NCI-H748 (cell line): Measurements from ENCODE around the gene ARHGAP20.

Source experiments
- DNase-seq: peaks from one replicate; lab custom pipeline; 2025; ENCODE audit not compliant: unreplicated experiment; lab: John Stamatoyannopoulos, UW

The ARHGAP20 gene

DNA sequence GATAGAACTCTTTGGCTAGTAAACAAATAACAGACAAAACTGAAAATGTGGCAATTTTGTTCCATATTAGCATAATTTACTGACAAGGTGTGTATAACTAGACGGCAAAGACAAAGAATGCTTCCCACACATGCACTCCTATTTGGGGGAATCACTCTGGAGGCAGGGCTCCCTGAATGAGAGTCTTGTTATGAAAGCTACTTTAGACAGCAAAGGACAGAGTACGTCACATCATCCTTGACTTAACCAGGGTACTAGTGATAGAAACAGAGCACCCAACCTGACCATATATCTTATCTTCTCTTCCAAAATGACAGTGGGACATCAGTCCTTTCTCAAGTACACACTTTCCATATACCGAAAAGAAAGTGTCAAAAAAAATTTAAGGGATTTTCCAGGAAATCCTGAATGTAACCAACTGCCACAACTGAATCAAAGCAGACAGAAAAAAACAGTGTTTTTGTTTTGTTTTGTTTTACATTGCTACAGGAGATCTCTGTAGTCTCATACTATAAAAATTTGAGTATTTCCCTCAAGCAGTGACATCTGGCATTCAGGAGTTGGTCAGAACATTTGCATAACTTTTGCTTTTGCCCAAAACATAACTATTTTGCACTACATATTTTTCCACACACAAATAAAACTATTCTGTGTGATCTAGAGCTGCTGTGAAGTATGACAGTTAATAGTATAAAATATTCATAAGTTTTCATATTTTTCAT, 98.9 kb downstream of the ARHGAP20 start:
- no peak for DNase-seq

GRCh38 chr11:110606415-110606814, 105.8 kb downstream of the ARHGAP20 start:
- DNase-seq: no peak

- no peak for DNase-seq
Measured at GRCh38 chr11:110601936-110602335, 110.3 kb downstream of the ARHGAP20 start.

- no peak for DNase-seq
Measured at GRCh38 chr11:110600322-110600721, 111.9 kb downstream of the ARHGAP20 start.

DNA sequence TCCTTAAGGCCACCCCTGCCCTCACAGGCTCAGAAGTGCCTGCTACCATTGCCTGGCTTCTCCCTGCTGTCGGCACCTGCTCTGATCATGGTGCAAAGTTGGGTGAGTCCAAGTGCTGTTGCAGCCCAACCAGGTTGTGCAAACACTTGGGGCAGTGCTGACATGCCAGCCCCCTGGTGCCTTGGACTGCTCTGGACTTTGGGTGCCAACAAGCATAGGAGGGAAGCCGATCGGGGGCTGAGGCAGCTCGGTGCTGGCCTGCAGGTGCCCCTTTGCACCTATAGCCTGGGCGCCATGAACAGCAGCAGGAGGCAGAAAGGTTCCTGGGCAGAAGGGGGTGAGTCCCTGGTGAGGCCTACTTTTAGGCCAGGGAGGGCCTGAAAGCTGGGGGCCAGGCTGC, 113.0 kb downstream of the ARHGAP20 start:
- DNase-seq: no peak

GRCh38 chr11:110598725-110599124, 113.5 kb downstream of the ARHGAP20 start:
- no peak for DNase-seq

DNA sequence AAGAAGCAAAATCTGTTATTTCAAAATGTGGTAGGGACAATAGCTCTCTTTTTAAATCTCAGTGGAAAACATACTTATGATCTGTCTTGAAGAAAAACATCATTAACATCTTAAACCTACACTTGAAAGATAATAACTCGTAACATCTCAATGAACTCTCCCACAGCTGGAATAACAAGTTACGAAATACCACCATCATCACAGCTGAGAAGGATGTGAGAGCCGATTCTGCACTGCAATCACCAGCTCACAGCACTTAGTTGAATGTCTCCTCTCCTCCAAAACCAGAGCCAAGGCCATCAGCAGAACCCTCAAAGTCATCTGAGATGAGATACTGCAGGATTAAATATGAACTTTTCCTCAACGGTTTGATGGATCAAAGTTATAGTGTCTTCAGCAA, 124.3 kb downstream of the ARHGAP20 start:
- no peak for DNase-seq

GRCh38 chr11:110587129-110587528, 125.1 kb downstream of the ARHGAP20 start:
- no peak for DNase-seq

DNA sequence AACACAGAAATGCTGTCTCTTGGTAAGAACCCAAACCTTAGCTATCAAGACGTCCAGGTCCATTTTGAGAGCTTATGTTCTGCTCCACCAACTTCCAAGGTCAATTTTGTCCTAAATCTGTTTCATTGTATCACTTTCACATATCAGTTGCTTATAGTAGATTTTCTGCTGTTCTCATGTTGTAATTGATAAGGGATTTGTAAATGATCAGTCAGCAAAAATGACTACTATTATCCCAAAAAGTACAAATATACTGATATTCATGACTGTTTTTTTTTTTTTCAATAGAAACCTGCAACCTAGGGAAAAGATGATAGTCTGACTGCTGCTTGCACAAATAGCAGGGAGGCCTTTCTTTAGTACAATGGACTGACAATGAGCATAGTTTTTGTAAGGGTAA, 128.1 kb downstream of the ARHGAP20 start:
- DNase-seq: no peak

- no peak for DNase-seq
Measured at GRCh38 chr11:110582728-110583432, 129.4 kb downstream of the ARHGAP20 start.

DNA sequence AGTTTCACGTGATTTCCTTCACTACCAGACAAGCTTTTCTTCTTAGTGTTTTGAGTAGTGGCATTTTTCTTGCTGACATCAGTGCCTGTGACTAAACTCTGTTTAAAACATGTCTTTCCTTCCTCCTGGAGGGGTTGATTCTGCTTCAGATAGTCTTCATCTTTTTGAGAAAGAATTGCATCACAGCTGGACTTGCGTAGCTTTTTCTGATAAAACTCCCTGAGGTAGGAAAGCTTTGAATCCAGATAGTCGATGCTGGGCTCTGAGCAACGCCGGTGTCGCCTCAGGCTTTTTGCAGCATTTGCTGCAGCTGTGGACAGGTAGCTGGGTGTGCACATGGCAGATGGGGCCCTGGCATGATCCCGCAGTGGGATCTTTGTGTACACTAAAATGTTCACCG, 131.7 kb downstream of the ARHGAP20 start:
- no peak for DNase-seq

- DNase-seq: no peak
Measured at GRCh38 chr11:110573411-110573810, 138.8 kb downstream of the ARHGAP20 start.

DNA sequence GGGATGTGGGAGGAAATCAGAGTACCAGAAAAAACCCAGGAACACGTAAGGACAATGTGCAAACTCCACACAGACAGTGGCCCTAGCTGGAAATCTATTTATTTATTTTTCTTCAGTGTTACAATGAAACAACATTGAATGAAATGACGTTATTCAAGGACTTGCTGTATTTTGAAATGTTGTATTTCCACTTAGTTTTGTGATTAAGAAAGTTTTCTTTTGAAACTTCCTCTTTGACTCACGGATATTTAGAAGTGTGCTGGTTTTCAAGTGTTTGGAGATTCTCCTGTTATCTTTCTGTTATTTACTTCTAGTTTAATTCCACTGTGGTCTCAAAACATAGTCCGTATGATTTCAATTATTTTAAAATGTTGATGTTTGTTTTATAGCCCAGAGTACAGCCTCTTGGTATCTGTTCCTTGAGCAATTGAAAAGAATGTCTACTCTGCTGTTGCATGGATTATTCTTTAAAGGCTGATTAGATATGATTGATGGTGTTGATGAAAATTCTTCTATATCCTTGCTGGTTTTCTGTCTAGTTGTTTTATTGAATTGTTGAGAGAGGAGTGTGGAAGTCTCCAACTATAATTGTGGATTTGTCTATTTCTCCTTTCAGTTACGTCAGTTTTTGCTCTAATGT, 141.0 kb downstream of the ARHGAP20 start:
- no peak for DNase-seq

GRCh38 chr11:110566577-110566976, 145.7 kb downstream of the ARHGAP20 start:
- no peak for DNase-seq

DNA sequence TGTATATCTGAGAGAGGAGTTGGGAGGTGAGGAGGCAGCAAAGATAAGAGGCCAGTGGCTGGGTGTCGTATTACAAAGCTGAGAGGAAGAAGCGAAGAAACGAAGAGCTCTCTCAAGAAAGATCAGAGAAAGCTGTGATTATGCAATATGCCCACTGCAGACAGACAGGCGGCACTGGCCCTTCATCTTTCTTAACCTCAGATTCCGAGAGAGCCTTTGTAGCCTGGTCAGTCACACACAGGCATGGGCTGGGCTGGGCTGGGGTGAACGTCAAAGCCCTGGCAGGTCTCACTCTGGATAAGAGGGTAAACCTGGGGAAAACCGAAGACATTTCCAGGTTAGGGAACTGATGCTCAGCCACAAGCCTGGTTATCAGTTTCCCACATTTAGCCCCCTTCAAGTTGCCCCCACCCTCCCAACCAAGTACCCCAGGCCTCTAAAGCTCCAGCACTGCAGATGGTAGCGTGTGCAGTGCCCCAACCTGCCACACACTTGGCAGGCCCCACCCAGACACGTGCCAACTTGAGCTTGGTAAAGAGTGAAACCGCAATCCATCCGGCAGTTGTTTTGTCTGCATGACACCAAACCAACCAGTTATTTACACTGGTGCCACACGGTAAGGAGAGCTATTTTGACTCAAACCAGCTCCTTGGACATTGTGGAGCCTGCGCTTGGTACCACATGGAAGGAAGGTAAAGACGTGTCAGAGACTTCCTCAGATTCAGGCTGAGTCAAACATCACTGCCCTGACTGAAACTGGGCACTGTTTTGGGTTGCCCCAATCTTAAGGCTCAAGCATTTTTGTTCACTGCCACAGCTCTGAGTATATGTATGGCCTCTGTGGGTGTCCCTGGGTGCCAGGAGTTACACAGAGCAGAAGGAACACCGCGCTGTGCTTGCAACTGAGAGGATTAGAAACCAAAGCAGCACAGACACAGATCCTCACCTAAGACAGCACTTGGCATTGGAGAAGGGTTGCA, 146.6 kb downstream of the ARHGAP20 start:
- DNase-seq: no peak

- no peak for DNase-seq
Measured at GRCh38 chr11:110564676-110565356, 147.4 kb downstream of the ARHGAP20 start.

DNA sequence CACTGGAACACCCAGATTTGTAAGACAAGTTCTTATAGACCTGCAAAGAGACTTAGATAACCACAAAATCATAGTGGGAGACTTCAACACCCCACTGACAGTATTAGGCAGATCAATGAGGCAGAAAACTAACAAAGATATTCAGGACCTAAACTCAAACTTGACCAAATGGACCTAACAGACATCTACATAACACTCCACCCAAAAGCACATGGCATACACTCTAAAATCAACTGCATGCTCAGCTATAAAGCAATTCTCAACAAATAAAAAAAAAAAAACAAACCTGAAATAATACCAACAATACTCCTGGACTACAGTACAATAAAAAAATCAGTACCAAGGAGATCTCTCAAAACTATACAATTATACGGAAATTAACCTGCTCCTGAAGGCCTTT, 167.5 kb downstream of the ARHGAP20 start:
- DNase-seq: no peak

DNA sequence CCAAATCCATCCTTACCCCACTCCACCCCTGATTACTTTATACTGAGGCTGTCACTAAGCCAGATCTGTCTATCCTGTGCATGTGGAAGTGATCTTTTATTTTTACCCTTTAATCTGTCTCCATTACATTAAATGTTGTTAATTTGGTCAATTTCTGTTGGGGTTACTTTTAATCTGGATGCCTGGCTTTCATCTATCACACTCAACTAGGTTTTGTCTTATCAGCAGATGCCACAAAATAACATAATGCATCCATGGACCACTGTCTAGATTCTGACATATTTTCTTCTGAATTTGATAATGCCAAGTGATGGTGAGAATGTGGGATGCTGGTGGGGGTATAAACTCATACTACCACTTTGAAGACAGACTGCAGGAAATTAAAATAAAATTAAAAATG, 174.1 kb downstream of the ARHGAP20 start:
- no peak for DNase-seq

GRCh38 chr11:110530900-110531741, 181.1 kb downstream of the ARHGAP20 start:
- no peak for DNase-seq

GRCh38 chr11:110529043-110529442, 183.2 kb downstream of the ARHGAP20 start:
- DNase-seq: peak; percentile 14
